NCI-H2196 treated with DMSO at 0.1 percent for 48 hours (cell line): ENCODE measurements around the gene HDAC4.

Experiments used
- DNase-seq: peaks from one replicate; lab custom pipeline; 2025; ENCODE audit not compliant: unreplicated experiment; lab: John Stamatoyannopoulos, UW

HDAC4 gene

DNA sequence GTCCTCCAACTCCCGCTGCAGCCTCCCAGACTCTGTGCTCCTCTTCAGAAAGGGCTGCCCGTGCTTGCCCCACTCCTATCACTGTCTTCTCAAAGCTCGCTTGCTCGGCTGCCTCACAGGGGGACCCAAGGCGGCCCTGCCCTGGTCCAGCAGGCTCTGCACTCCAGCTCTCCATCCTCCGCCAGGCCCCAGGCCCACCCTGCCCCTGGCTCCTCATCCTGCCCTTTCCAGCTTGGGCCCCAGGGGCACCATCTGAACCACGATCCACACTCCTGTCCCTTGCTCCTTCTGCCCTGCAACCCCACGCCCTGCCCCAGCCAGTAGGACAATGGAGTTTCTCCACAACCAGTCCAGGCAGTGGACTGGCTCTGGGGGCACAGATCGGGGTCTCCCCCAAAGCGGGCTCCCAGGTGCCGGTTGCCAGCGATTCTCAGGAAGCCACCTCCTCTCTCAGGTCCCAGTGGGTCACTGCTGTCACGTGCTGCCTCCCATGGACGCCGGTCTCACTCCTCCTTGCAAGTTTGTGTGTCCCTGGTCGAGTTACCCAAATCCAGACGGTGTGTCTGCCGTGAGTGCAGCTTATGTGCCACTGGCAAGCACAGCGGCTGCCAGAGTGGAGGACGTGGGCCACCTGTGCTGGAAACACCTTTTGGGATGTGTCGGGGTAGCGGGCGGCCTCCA is 238.5 kb downstream of the HDAC4 start:
- no peak for DNase-seq

DNA sequence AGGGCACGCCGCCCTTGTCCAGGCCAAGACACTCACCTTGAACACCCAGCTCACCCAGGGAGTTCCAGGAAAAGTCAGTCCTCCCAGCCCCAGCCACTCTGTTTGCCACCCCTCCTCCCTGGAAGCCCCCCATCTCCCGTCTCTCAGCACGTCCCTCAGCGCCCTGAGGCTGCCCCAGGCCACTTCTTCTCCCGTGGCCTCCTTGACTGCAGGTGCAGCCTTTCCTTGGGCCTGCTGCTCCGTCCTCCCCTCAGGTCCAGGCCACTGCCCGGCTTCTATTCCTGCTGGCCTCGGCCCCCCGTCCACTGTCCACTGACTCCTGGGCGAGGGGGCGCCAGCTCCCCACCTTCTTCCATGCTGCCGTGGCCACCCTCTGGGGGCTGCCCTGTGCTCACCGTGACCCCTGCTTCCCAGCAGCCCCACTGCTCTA is 239.1 kb downstream of the HDAC4 start:
- no peak for DNase-seq

DNA sequence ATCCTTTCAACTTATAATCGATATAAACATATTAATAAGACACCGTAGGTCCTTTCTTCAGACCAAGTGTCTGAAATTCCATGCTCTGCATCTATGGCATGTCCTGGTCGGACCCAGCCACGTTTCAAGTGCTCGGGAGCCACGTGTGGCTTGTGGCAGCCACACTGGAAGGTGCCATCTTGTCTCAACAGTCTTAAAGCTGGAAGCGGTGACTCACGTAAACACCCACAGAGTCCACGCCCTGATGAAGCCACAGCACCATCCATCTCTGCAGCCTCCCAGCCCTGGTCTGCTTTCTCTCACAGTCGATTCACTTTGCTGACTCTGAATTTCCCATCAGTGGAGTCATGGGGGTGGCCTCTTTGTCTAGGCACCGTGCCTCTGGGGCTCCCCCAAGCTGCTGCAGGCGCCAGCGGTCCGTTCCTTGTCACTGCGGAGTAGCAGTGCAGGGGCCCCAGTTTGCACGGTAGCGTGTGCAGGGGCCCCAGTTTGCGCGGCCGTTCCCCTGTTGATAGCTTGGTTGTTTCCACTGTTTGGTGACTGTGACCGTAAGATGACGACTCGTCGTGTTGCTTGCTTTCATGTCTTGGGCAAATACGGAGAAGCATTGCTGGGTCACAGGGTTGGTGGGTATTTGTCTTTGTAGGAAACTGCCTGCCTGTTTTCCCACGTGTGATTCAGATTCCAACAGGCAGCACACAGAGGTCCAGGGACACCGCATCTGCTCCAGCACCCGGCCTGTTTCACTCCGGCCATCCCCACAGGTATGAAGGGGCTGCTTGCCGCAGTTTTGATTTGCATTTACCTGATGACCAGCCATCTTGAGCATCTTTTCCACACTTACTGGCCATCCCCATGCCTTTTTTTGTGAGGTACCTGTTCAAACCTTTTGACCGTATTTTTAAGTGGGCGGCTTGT is 240.3 kb downstream of the HDAC4 start:
- no peak for DNase-seq

DNA sequence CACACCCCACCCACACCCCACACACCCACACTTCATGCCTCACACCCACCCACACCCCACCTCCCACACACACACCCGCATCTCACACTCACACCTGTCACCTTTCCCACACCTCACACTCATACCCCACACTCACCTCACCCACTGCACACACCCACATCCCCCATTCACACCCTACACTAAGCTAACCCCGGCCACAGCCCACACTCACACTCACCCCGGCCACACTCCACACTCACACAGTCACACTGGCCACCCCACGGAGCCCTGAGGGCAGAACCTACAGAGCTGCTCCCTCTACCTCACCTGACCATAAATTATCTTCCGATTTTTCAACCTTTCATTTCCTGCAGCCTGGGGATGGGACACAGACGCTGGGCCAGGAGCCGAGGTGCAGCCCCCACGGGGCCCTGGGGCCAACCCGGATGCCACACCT is 241.3 kb downstream of the HDAC4 start:
- DNase-seq, result no peak

DNA sequence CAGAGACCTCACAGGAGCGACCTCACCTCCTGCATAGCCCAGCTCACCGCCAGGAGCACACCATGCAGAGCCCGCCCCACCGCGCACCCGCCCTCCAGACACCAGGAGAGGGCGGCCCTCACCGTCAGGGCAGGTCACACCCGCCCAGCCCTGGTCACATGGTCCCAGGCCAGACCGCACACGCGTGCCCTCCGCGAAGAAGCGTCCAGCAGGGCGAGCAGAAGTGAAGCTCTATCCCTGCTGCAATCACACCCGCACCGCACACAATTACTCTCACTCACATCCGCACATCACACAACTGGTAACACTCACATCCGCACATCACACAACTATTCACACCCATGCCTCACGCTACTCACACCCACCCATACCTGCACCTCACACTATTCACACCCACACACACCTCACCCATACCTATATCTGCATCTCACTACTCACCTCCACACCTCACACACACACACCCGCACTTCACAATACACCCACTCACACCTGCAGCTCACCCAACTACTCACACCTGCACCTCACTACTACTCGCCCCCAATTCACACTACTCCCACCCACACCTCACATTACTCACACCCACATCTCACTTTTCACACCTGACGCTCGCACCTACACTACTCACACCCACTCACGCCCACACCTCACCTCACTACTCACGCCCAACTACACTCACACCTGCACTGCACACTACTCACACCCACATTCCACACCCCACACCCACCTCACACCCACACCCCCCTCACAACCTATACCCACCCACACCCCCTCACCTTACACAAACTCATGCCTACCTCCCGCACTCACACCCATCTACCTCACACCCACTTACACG is 242.0 kb downstream of the HDAC4 start:
- no peak for DNase-seq

DNA sequence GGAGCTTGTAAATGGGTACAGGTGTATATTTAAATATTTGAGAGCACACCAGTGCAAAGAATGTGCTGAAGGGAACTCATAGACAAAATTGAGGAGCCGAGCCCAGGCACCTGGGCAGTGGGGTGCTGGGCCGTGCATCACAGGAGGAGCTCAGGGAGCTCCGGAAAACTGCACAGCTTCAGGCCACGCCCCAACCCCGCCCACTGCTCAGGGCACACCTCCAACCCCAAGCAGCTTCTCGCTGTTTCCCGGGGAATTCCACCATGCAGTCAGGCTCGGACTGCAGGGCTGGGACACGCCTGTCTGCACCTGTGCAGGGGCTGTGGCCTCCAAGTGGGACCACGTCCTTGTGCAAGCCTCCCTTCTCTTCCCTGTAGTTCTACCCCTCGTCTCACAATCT is 243.0 kb downstream of the HDAC4 start:
- no peak for DNase-seq

DNA sequence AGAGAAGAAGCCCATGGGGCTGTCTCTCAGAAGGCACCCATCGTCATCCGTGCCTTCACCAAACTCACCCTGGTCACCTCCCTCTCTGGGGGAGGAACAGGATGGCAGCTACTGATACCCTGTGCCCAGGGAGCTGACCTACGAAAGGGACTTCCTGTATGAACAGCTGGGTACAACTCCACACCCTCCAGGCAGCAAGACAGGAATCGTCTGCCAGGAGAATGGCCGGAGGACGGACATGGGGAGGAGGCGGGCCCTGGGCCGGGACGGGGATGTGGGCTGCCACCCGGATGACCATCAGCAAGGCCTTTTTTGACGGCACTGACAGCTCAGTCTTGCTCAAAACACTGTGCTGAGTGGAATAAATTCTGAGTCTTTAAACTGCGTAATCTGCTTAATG is 243.6 kb downstream of the HDAC4 start:
- DNase-seq, result no peak

DNA sequence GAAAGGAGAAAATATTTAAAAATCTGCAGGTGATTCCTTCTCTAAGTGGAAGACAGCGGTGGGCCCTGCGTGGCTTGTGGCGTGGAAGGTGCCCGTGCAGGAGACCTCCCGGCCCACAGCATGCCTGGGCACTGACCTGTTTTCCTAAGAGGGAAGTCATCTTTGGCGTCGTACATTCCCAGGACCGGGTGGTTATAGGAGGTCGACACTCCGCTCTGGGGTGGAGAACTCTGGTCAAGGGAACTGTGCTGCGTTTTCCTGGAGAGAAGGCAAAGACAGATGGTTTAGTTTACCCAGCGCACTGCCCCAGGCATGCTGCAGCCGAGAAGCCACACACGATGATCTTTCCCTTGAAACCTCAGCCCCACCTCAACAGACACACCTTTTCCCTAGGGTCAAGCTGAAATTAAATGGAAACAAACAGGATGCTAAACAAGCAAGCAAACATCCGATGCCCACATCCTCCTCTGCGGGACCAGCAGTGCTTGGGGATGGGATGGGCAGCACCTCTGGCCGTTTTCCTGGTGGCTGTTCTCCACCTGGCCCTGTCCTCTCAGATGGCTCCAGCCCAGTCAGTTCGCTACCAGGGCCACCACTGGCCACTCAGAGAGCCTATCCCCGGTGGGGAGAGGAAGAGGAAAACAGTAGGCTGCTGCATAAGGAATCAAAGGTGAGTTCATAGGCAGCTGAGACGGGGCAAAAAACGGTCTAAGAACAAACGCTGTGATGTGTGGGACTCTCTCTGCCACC is 244.1 kb downstream of the HDAC4 start:
- DNase-seq, result no peak

DNA sequence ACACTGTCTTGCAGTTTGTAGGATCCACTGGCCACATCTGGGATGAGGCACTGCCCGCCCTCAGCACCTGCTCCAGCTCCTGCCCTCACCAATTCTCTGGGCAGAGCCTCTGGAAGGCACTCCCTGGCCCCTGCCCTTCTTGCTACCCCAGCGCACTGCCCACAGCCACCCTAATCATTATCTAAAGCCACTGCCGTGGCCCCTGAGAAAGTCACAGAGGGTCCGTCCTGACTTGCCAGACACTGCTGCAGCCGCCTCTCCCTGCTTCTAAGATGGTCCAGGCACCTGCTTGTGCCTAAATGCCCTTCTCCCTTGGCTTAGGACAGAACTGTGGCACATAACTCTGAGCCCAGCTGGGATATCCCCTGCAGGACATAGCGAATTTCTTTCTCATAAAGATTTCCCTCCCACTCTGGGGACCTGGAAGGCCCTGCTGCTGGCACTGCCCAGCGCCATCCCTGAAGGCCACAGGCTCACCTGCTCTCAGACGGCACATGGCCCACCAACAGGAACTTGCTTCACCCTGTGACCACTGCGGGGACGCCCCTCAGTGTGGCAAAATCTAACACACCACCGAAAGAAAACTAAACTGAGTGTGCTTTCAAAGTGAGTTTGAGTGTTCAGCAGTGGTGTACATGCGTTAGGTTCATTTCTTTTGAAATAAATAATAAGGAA is 244.9 kb downstream of the HDAC4 start:
- DNase-seq, result no peak

DNA sequence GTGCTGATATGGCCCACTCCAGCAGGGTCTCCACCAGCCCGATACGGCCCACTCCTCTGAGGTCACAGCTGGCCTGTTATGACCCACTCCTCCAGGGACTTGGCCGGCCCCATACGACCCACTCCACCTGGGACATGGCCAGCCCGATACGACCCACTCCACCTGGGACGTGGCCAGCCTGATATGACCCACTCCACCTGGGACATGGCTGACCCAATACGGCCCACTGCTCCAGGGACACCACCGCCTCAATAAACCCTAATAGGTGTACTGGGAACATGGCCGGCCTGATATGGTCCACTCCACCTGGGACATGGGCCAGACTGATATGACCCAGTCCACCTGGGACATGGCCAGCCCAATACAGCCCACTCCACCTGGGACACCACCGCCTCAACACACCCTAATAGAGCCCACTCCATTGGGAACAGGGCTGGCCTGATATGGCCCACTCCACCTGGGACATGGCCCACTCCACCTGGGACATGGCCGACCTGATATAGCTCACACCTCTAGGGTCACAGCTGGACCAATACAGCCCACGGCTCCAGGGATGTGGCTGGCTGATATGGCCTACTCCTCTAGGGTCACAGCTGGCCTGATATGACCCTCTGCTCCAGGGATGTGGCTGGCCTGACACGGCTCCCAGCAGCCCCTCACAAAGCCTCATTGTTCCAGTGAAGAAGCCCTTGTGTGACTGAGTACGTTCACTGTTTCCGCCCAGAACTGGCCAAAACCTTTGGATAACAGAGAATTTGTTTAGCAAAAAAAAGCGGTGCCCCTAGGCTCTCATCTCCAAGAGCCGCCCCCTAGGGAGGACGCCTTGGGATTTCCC is 245.6 kb downstream of the HDAC4 start:
- DNase-seq, result no peak

DNA sequence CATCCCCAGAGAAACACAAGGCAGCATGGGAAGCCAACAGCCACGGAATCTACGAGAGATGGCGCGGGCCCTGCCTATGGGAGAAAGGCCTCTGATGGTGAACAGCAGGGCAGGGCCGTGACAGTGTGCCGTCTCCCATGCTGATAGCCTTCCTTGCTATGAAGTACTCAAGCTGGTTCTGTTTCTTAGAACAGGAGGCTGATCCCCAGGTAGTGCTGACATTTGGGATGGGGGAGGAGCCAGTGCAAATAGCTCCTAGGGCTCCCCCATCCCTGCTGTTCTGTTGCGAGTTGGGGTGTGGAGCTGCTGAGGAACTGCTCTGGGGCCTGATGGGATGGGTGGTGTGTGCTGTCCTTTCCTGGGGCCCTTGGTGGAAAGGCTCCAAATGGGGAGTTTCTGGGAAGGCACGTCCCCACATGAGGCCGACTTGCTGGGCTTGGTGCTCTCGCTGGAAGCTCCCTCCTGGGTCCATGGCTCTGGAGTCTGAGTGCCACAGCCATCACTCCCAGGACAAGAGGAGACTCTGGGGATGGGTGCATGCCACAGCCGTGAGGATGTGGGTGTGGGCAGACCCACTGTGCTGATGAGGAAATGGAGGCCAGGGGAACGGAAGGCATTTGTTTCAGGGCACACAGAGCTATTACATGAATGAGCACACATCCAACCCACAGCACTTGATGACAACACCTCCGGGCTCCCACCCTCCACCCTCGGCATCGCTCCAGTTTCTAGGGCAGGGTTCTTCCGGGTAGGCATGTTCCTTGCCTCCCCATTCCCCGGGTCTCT is 246.8 kb downstream of the HDAC4 start:
- DNase-seq, result no peak

DNA sequence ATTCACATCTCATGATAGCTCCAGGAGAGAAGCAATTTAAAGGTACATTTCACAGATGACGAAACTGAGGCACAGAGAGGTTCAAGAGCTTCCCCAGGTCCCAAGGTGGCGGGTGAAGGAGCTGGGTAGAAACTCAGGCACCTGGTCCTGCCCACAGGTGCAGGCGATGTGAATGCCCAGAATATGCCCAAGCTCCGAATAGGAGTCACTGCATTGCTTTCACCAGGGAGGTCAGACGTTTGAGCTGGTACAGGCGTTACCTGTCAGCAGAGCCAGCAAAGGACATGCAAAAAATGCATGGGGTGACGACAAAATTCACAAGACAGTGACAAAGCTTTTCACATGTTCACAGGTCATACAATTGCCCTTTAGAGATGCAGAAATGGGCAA is 247.9 kb downstream of the HDAC4 start:
- no peak for DNase-seq

DNA sequence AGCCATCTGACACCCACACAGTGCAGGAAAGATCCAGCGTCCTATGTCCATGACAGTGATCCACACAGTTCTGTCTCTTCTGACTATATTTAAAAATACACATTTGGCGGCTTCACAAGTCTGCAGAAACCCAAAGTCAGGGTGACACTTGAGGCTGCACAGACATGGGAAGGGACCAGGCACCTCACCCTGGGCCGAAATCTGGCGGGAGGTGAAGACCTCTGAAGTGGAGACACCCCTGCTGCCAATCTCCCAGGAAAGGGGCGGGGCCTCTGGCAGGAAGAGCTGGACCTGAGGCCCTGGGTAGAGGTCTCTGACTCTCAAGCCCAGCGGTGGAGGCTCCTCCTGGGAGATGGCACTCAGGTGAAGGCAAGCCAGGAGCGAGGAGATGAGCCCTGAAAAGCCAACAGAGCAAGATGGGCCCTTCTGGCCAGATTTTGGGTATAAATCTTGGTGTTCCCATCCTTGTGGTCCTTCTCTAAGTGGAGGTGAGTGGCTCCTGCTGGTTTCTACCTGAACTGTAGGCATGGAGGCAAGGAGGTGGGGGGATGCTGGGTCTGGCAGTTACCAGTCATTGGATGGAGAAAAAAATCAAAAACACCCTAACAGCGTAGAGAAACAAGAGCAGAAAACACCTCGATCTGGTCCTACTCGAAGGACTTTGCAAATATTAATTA is 248.4 kb downstream of the HDAC4 start:
- DNase-seq, result no peak

DNA sequence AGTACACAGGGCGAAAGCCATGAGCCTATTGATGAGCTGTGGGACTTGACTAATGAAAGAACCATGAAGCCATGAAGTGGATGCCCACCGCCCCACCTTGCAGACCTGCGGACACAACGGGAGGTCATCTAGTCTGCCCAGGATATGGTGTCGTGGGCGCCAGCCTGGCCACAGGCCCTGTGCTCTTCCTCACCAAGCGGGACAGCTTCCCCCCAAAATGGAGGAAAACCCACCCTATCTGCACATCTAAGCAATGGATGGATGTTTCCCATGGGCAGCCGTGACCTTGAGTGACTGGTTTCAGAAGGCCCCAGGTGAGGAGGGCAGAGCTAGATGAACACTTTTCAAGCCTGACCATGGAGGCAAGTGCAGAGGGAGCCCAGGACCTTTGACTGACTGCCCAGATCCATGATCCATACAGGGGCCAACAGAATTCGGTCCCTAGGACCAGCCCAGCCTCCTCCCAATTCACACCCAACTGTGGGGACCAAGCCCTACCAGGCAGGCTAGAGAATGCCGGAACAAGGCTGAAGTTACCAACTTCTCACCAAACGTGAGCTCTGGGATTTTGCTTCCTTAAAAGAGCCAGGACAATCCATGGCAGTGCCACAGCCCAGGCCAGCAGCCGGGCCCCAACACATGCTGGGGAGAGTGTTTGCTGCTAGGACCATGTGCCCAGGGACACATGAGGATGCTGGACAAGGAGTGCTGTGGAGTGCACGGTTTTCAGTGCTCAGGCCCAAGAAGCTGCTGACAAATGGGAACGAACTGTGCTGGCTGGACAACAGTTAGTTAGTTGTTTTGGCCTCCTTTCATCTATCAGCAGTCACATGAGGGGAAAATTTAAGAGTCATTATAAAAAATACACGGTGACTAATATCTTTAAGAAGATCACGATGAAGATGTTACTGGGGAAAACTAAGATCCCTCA is 249.4 kb downstream of the HDAC4 start:
- no peak for DNase-seq

DNA sequence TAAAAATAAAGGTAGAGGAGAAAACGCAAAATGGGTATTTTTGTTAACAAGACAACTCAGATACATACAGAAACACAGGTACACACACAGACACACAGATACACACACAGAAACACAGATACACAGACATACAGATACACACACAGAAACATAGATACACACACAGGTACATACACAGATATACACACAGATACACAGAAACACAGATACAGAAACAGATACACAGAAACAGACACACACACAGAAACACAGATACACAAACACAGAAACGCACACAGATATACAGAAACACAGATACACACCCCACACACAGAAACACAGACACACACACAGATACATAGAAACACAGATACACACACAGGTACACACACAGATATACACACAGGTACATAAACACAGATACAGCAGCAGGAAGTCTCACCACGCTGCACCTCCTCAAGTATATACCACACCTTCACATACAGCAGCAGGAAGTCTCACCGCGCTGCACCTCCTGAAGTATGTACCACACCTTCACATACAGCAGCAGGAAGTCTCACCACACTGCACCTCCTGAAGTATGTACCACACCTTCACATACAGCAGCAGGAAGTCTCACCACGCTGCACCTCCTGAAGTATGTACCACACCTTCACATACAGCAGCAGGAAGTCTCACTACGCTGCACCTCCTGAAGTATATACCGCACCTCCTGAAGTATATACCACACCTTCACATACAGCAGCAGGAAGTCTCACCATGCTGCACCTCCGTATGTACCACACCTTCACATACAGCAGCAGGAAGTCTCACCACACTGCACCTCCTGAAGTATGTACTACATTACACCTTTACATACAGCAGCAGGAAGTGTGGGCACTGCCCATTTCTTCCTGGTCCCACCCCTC is 250.5 kb downstream of the HDAC4 start:
- DNase-seq, result no peak

DNA sequence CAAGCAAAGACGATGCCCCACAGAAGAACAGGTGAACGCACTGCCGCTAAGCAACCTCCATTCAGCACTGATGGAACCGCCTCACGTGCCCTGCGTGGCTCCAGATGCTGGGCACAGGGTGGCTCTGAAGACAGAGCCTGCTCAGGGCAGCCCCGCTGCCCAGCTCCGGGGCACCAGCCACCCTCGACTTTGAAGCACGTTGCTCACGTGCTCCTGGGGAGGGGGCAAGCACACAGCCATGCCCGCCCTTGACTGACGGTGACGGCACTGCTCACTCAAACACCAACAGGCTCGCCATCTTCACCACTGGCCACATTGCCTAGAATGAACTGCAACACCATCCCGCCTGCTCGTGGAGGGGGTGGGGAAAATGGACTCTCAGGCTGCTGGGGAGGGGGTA is 251.3 kb downstream of the HDAC4 start:
- DNase-seq, result no peak
